Right cardiac atrium (tissue), 5 donors: ENCODE data around the gene PLEKHG5. TPM values are rescaled to one million over a fixed set of nuclear protein-coding genes. Genes with fewer than 3 reads are reported as not detected.

Experiments
- ATAC-seq, 2 donors: fragments of 200-7000 bp; cut with Tn5 transposase; one replicate each; pipeline versions ENCODE4 v1.8.0 to v1.9.1; 2020; ENCODE audit warnings: moderate library complexity in 2 of 2, mild to moderate bottlenecking in 1 of 2
- DNase-seq, 3 donors: peaks; one replicate each; pipeline ENCODE4 v3.0.0-alpha.2; 2020
- H3K27ac ChIP-seq: one replicate; pipeline ENCODE4 v1.5.1; 2013; ENCODE audit warnings: mild to moderate bottlenecking, low read length, control low read depth, moderate library complexity
- H3K27me3 ChIP-seq: one replicate; pipeline ENCODE4 v1.6.1; 2013; ENCODE audit not compliant: control insufficient read depth, insufficient read depth
- H3K4me1 ChIP-seq: one replicate; pipeline ENCODE4 v1.6.1; 2013; ENCODE audit warnings: low read length; ENCODE audit not compliant: control insufficient read depth, insufficient read depth
- H3K4me3 ChIP-seq: one replicate; pipeline ENCODE4 v1.5.1; 2013; ENCODE audit warnings: low read length, control low read depth
- H3K9me3 ChIP-seq: one replicate; pipeline ENCODE4 v1.6.1; 2013; ENCODE audit warnings: low read length; ENCODE audit not compliant: control insufficient read depth
- WGBS: extraction: QIAGEN DNeasy Blood & Tissue Kit; methylation state at CpG from one replicate; pipeline ENCODE4 v1.1.7; 2013; 5-methylcytosine and 5-hydroxymethylcytosine counted together
- intact Hi-C, 4 donors: fragments of 100-400 bp; cut with DNase I; formaldehyde crosslinking; loops; one replicate each; pipeline versions ENCODE4 v1.11.0 to v1.14.0; 2022 to 2023
- polyA plus RNA-seq: library from polyadenylated mRNA; stranded (reverse); fragments of 200-250 nt; gene quantifications from one replicate; pipeline ENCODE4 v1.2.3, GENCODE V29; 2013
- total RNA-seq, 4 donors: library from RNA; stranded (reverse); fragmentation: NEBNext Ultra II Directional; extraction: Animal tissue kit (Norgen Biotek cat#: 25700); gene quantifications; one replicate each; pipeline ENCODE4 v1.2.1, GENCODE V29; 2021
- donor health status: healthy with polysubstance abuse.
- donor health status: DM: no; HTN: yes; CAD: no.
- donor health status: DM: no; HTN: no; CAD: no.
- donor health status: DM: no; HTN: yes; CAD: no; lungs with severe emphysema.
- donor health status: DM: yes; HTN: yes; CAD: no.

The PLEKHG5 gene
- total and polyA plus RNA-seq, 5 donors: 7.0 to 9.9 (median 8.7) TPM

DNA sequence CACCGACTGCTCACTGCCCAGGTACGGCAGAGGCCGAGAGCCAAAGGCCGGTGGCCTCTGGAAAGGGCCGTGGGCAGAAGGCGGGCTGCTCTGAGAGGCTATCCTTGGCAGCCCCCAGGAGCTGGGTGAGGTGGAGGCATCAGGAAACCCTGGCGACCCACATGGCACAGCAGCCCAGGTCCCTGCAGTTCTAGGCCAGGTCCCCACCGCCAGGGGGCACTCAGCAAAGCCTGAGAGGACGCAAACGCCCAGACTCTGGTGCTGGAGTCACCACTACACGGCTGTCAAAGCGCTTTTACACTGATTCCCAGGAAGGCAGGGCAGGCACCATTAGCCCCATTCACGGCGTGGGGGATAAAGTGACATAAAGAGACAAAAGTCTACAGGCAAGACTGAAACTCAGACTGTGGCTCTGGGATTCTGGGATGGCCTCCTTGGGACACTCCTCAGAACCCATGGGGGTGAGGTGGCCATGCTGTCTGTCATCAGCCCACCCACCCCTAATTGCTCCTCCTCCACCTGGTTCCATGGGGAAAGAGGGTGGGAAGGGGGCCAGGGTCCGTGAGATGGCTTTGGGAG, 4.9 kb downstream of the PLEKHG5 start:
- DNase-seq (peak; percentile 87 to 95 (median 94)), ATAC-seq (peak; percentile 76)
- Histone ChIP-seq H3K27me3 (no peaks in the 10 kb centered on the region), H3K27ac (no peak overlapping the region), H3K4me3 (no peak overlapping the region), H3K9me3 (no peaks in the 10 kb centered on the region), H3K4me1 (no peaks in the 10 kb centered on the region)
- 4% methylated on average over 15 of the region's 15 CpGs for WGBS
- intact Hi-C loops: loop anchor here in 2 of 4 donors (5.0 kb wide), 1 partner anchor 161 kb away; no protein-coding TSS in a partner anchor

DNA sequence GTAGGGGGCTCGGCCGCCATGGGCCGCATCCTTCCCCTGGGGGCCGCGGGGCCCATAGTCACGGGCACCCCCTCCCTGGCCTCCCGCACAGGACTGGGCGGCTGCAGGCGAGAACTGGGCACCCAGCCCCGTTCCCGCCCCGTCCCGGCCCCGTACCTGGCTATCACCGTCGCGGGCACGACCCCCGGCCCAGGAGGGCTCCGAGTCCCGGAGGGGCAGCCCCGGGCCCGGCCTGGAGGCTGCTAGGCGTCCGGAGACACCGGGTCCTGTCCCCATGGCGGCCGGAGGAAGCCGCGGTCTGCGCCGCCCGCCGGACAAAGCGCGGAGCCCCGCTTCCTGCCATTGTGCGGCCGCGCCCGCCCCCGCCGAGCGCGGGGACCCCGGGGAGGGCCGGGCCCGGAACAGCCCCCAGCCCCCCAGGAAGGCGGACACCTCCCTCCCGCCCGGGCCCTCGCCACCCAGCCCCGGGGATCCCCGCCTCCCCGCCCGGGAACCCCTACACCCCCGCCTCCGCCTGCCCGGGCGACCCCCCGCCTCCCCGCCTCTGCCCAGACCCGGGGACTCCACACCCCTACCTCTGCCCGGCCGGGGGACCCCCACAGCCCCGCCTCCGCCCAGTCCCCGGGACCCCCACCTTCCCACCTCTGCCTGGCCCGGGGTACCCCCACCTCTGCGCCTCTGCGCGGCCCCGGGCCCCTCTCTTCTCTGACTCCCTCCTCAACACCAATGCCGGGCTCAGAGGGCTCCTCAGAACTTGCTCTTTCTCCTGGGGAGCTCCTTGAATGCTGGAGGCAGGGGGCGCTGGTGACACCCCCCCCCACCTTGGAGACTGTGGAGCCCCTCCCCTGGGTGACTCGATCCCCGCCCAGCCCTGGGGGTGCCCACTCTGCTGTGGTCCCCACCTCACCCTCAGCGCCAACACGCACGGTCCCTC, 6.0 kb downstream of the PLEKHG5 start:
- no peaks in the 10 kb centered on the region for H3K9me3 ChIP-seq
- 2% methylated on average over 80 of the region's 80 CpGs for WGBS
- H3K27me3 ChIP-seq: no peaks in the 10 kb centered on the region
- DNase-seq (peak in 1 of 3 donors; percentile 74), ATAC-seq (peak; percentile 5 to 34)
- peak overlapping the region; percentile 49 for H3K4me3 ChIP-seq
- no peak overlapping the region for H3K27ac ChIP-seq
- H3K4me1 ChIP-seq: no peaks in the 10 kb centered on the region
- intact Hi-C loops: loop anchor here in 2 of 4 donors (5.0 kb wide), 1 partner anchor 162 kb away; no protein-coding TSS in a partner anchor

DNA sequence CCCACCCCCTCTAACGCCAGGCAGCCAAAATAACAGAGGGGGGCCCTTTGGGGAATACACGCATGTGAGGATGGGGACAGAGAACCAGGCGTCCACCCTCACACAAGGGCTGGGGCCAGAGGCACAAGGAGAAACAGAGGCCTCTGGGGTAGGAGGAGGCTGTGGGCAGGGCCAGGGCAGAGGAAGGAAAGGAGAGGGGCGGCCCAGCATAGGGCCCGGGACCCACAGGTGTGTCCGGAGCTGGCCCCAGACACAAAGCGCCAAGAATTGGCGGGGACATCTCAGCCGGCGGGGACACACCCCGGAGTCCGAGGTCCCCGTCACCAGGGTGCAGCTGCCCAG, 6.7 kb downstream of the PLEKHG5 start:
- DNase-seq (peak in 1 of 3 donors; percentile 49), ATAC-seq (peak in 1 of 2 donors; percentile 2)
- no peaks in the 10 kb centered on the region for H3K9me3 ChIP-seq
- H3K4me1 ChIP-seq: no peaks in the 10 kb centered on the region
- peak overlapping the region; percentile 49 for H3K4me3 ChIP-seq
- H3K27ac ChIP-seq: no peak overlapping the region
- intact Hi-C loops: loop anchor here in 2 of 4 donors (5.0 kb wide), 1 partner anchor 163 kb away; no protein-coding TSS in a partner anchor
- 20% methylated on average over 13 of the region's 13 CpGs for WGBS
- H3K27me3 ChIP-seq: no peaks in the 10 kb centered on the region

DNA sequence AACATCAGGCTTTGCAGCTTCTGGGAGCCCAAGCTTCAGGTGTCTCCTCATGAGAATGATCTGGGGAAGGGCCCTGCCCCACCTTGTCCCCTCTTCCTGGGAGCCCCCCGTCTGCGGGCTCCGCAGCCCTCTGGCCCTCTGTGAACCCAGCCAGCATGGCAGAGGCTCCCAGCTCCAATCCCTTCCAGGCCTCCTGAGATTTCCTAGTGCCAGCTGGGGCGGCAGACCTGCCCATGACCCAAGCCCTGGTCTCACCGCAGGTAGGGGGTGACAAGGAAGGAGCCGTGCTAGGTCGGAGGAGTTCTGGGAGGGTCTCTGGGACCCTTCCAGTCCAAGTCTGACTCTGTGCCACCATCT, 7.7 kb downstream of the PLEKHG5 start:
- Histone ChIP-seq H3K4me1 (no peaks in the 10 kb centered on the region), H3K4me3 (no peak overlapping the region), H3K27ac (no peak overlapping the region), H3K27me3 (no peaks in the 10 kb centered on the region), H3K9me3 (no peaks in the 10 kb centered on the region)
- ATAC-seq (no peak), DNase-seq (no peak)
- 90% methylated on average over 7 of the region's 7 CpGs for WGBS
- intact Hi-C loops: no loop called here

DNA sequence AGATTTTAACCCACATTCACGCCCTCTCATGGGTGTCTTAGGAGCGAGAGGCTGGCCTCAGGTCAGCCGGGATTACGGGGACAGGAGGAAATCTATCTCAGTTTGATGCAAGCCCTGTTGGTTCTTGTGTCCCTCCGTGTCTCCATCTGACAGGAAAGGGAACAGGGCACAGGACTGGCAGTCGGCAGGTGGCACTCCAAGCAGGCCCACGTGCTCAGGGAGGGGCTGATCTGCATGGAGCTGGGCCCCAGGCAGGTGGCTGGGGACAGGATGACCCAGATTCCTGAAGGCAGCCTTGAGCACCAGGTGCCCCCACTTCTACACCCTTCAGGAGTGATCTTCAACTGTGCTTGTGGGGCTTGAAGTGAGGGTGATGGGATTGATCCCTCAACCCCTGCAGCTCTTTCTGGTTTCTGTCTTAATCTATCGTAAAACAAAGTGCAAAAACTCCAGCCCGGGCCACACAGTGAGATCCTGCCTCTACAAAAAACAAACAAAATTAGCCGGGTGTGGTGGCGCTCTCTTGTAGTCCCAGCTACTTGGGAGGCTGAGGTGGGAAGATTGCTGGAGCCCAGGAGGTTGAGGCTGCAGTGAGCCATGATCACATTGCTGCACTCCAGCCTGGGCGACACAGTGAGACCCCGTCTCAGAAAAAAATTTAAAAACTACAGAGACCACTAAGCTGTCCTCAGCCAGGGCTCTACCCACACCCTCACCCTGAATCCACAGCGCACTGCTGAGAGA, 8.3 kb downstream of the PLEKHG5 start:
- DNase-seq (no peak), ATAC-seq (no peak)
- Histone ChIP-seq H3K27ac (no peak overlapping the region), H3K4me3 (no peak overlapping the region), H3K27me3 (no peaks in the 10 kb centered on the region), H3K9me3 (no peaks in the 10 kb centered on the region), H3K4me1 (no peaks in the 10 kb centered on the region)
- intact Hi-C loops: no loop called here
- 87% methylated on average over 14 of the region's 14 CpGs for WGBS

DNA sequence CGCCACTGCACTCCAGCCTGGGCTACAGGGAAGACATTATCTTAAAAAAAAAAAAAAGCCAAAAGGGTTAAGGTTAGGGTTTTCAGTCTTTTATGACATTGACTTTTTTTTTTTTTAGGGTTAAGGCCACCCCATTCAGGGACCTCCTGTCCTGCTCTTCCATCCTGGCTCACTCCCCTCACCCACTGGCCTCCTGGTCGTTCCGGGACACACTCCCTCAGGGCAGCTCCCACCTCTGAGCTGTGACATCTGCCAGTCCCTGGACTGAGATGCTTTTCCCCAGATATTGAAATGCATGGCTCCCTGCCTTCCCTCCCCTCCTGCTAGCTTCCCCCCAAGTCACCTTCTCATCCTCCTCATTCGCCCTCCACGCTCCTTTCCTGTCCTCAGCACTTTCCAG, 9.6 kb downstream of the PLEKHG5 start:
- WGBS: 84% methylated on average over 5 of the region's 5 CpGs
- Histone ChIP-seq H3K27ac (no peak overlapping the region), H3K27me3 (no peaks in the 10 kb centered on the region), H3K4me3 (no peak overlapping the region), H3K4me1 (no peaks in the 10 kb centered on the region), H3K9me3 (no peaks in the 10 kb centered on the region)
- ATAC-seq (no peak), DNase-seq (no peak)
- intact Hi-C loops: no loop called here

DNA sequence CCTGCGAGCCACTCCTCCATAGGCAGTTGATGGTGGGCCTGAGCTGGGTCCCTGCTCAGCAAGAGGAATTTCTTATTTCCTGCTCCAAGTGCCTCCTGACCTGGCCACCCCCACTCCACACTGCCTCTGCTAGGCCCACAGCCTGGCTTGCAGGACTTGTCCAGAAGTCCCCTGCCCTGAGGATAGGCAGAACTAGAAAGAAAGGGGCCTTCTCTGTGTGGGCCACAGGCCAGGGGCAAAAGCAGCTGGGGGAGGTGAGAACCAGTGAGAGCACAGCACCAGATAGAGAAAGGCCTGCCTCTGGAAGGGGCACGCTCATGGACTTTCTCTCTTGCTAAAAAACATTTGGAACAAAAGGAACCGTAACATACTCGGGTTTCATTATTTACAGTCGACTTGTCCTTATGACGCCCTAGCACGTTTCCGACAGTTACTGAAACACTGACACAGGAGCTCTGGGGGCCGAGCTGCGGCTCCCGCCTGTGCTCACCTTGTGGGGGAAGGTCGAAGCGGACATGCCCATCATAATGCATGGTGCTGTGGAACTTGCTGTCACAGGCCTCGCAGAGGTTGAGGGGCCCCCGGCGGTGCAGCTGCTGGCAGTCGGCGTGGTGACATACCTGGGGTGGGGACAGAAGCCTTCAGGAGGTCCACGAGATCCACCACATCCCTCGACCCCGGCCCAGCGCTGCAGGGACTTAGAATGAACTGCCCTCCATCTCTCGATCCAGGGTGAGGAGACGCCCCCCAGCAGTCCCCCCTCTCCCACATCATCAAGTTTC, 14.2 kb downstream of the PLEKHG5 start:
- H3K9me3 ChIP-seq: no peaks in the 10 kb centered on the region
- H3K4me1 ChIP-seq: no peaks in the 10 kb centered on the region
- no peaks in the 10 kb centered on the region for H3K27me3 ChIP-seq
- WGBS: 85% methylated on average over 24 of the region's 24 CpGs
- ATAC-seq (no peak), DNase-seq (no peak)
- no peak overlapping the region for H3K4me3 ChIP-seq
- intact Hi-C loops: no loop called here
- H3K27ac ChIP-seq: no peak overlapping the region

DNA sequence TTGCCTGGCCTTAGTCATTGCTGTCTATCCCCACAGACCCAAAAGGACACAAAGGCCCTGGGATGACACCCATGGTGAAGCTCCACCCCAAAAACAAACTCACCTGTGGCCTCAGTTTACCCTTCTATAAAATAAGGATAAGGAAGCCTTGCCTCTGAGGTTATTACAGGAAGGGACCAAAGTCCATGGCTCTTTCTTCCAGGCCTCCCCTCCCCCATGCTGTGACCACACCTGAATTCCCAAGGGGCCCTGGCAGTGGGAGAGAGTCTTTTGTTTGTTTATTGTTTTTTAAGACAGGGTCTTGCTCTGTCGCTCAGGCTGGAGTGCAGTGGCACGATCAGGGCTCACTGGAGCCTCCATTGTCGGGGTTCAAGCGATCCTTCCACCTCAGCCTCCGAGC, 15.0 kb downstream of the PLEKHG5 start:
- intact Hi-C loops: no loop called here
- Histone ChIP-seq H3K27ac (no peak overlapping the region), H3K4me3 (no peak overlapping the region), H3K4me1 (no peaks in the 10 kb centered on the region), H3K9me3 (no peaks in the 10 kb centered on the region), H3K27me3 (no peaks in the 10 kb centered on the region)
- WGBS: 87% methylated on average over 5 of the region's 5 CpGs
- no peak for ATAC-seq
- DNase-seq: no peak

DNA sequence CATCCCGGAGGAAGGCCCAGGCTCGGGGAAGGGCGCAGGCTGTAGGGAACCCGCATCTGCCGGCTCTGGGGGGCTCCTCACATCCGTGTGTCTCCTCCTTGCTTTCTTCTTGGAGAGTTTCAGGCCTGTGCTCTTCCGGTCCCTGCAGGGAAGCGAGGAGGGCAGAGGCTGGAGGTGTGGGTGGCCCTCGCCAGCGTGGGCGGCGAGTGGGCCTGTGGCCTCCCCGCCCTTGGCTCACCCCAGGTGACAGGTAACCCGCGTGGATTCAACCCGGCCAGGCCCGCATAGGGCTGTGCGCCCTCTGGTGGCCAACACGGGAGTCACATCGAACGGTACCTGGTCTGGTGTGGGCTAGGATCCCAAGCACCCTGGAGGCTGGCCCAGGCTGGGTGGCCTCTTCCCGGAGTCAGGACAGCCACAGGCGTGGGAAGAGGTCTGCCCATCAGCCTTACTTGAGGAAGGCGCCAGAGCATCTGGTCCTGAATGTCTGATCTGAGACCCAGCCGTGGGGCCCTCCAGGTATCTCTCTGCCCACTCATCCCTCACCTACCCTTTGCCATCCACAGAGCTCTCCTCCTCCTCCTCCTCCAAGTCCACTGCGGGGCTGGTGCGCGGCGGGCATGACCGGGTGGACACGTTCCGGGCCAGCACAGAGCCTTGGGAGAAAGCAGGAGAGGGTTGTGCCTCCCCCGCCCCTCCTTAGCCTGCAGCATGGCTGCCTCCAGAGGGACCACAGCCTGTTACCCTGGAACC, 15.9 kb downstream of the PLEKHG5 start:
- DNase-seq: peak in 2 of 3 donors; percentile 85 to 86
- H3K4me1 ChIP-seq: no peaks in the 10 kb centered on the region
- no peaks in the 10 kb centered on the region for H3K9me3 ChIP-seq
- no peak overlapping the region for H3K4me3 ChIP-seq
- no peaks in the 10 kb centered on the region for H3K27me3 ChIP-seq
- H3K27ac ChIP-seq: no peak overlapping the region
- peak; percentile 44 to 62 for ATAC-seq
- intact Hi-C loops: no loop called here
- 37% methylated on average over 33 of the region's 33 CpGs for WGBS

DNA sequence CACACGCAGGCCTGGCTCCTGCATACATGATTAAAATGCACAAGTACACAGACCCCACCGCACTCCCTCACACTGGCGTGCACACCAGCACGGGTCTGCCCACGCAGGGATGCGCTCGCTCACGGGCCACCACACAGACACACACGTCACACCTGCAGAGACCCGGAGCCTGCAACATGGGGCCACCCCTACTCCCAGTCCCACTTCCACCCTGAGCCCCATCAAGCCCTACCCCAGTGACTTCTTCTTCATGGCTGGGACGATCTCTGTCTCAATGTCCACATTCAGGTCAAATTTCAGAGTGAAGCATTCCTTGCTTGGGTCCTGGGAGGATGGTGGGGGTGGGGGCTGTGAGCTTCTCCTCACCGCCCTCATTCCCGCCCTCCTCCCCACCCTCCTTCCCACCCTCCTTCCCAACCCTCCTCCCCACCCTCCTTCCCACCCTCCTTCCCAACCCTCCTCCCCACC, 16.6 kb downstream of the PLEKHG5 start:
- intact Hi-C loops: no loop called here
- Histone ChIP-seq H3K27me3 (no peaks in the 10 kb centered on the region), H3K4me1 (no peaks in the 10 kb centered on the region), H3K27ac (no peak overlapping the region), H3K4me3 (no peak overlapping the region), H3K9me3 (no peaks in the 10 kb centered on the region)
- 86% methylated on average over 13 of the region's 13 CpGs for WGBS
- ATAC-seq (no peak), DNase-seq (no peak)
